WTC11 (cell line): ENCODE results near the gene GRIN3B. TPM values are rescaled to one million over a fixed set of nuclear protein-coding genes. Genes with fewer than 3 reads are reported as not detected.

Experiments
- ATAC-seq: fragments of 200-7000 bp; cut with Tn5 transposase; 2 replicates; pipeline ENCODE4 v1.10.0; 2021; ENCODE audit warnings: mild to moderate bottlenecking, moderate library complexity
- CTCF ChIA-PET: fragments of 300-600 bp; sonication (Branson Sonifier 250); formaldehyde crosslinking; loops from one replicate; lab custom pipeline; 2021; ENCODE audit warnings: antibody characterized with exemption; lab: Charles Lee
- POLR2A ChIA-PET: fragments of 350-600 bp; sonication (Branson Sonifier 250); formaldehyde crosslinking; loops from one replicate; lab custom pipeline; 2021; ENCODE audit warnings: antibody characterized with exemption; lab: Charles Lee
- DNase-seq: peaks from one replicate; pipeline ENCODE4 v3.0.0; 2021; ENCODE audit warnings: low spot score
- H3K27ac Mint-ChIP-seq: 2 replicates; pipeline ENCODE4 v1.8.0; 2021; ENCODE audit warnings: mixed read lengths
- H3K27me3 Mint-ChIP-seq: 2 replicates; pipeline ENCODE4 v1.8.0; 2021; ENCODE audit warnings: low read depth, mild to moderate bottlenecking, moderate library complexity, mixed read lengths
- H3K36me3 Mint-ChIP-seq: 2 replicates; pipeline ENCODE4 v1.8.0; 2021; ENCODE audit warnings: mixed read lengths
- H3K4me1 Mint-ChIP-seq: 2 replicates; pipeline ENCODE4 v1.8.0; 2022; ENCODE audit warnings: mixed read lengths
- H3K4me3 Mint-ChIP-seq: 2 replicates; pipeline ENCODE4 v1.8.0; 2021; ENCODE audit warnings: mild to moderate bottlenecking, moderate library complexity, mixed read lengths
- H3K9me3 Mint-ChIP-seq: 2 replicates; pipeline ENCODE4 v1.8.0; 2021; ENCODE audit warnings: mixed read lengths
- ARID4B ChIP-seq: sonication (generic); formaldehyde crosslinking; IDR thresholded peaks from 2 replicates; pipeline ENCODE4 v1.8.0; 2023; ENCODE audit warnings: missing genetic modification reagents, mild to moderate bottlenecking, borderline replicate concordance
- ATF1 ChIP-seq: sonication (generic); formaldehyde crosslinking; IDR thresholded peaks from 2 replicates; pipeline ENCODE4 v1.8.1; 2023; ENCODE audit warnings: mild to moderate bottlenecking, moderate library complexity, missing genetic modification reagents
- ATF6 ChIP-seq: sonication (generic); formaldehyde crosslinking; IDR thresholded peaks from 2 replicates; pipeline ENCODE4 v1.8.1; 2023; ENCODE audit warnings: mild to moderate bottlenecking, missing genetic modification reagents
- CREB1 ChIP-seq: sonication (generic); formaldehyde crosslinking; IDR thresholded peaks from 2 replicates; pipeline ENCODE4 v1.8.0; 2023; ENCODE audit warnings: mild to moderate bottlenecking, missing genetic modification reagents
- EMX1 ChIP-seq: fragments of 250-450 bp; sonication (Bioruptor Pico); IDR thresholded peaks from 2 replicates; pipeline ENCODE4 v1.8.0; 2021; ENCODE audit warnings: mild to moderate bottlenecking
- HMGA2 ChIP-seq: fragments of 250-450 bp; sonication (Bioruptor Pico); IDR thresholded peaks from 2 replicates; pipeline ENCODE4 v1.4.0; 2021; ENCODE audit warnings: mild to moderate bottlenecking, moderate library complexity
- NR2C2 ChIP-seq: sonication (generic); formaldehyde crosslinking; IDR thresholded peaks from 2 replicates; pipeline ENCODE4 v1.8.0; 2022; ENCODE audit warnings: mild to moderate bottlenecking, missing genetic modification reagents
- NR3C1 ChIP-seq: sonication (generic); formaldehyde crosslinking; conservative IDR thresholded peaks from 2 replicates; pipeline ENCODE4 v1.8.1; 2023; ENCODE audit warnings: low read depth, mild to moderate bottlenecking, missing genetic modification reagents
- OVOL2 ChIP-seq: fragments of 250-450 bp; sonication (Bioruptor Pico); IDR thresholded peaks from 2 replicates; pipeline ENCODE4 v1.9.0; 2021; ENCODE audit warnings: mild to moderate bottlenecking, borderline replicate concordance
- RELA ChIP-seq: sonication (generic); formaldehyde crosslinking; IDR thresholded peaks from 2 replicates; pipeline ENCODE4 v1.8.1; 2022; ENCODE audit warnings: missing genetic modification reagents, mild to moderate bottlenecking, borderline replicate concordance
- SMAD4 ChIP-seq: sonication (generic); formaldehyde crosslinking; IDR thresholded peaks from 2 replicates; pipeline ENCODE4 v1.8.0; 2022; ENCODE audit warnings: mild to moderate bottlenecking, missing genetic modification reagents
- SOX15 ChIP-seq: fragments of 250-450 bp; sonication (Bioruptor Pico); IDR thresholded peaks from 2 replicates; pipeline ENCODE4 v1.9.0; 2021; ENCODE audit warnings: mild to moderate bottlenecking
- TEAD4 ChIP-seq: sonication (generic); formaldehyde crosslinking; IDR thresholded peaks from 2 replicates; pipeline ENCODE4 v1.8.0; 2022; ENCODE audit warnings: mild to moderate bottlenecking, missing genetic modification reagents
- TP53 ChIP-seq: sonication (generic); formaldehyde crosslinking; IDR thresholded peaks from 2 replicates; pipeline ENCODE4 v1.8.1; 2023; ENCODE audit warnings: mild to moderate bottlenecking, missing genetic modification reagents
- USF1 ChIP-seq: sonication (generic); formaldehyde crosslinking; IDR thresholded peaks from 2 replicates; pipeline ENCODE4 v1.8.0; 2022; ENCODE audit warnings: mild to moderate bottlenecking, missing genetic modification reagents
- USF2 ChIP-seq: sonication (generic); formaldehyde crosslinking; IDR thresholded peaks from 2 replicates; pipeline ENCODE4 v1.8.1; 2023; ENCODE audit warnings: mild to moderate bottlenecking, missing genetic modification reagents, moderate library complexity
- ZBTB43 ChIP-seq: sonication (generic); formaldehyde crosslinking; IDR thresholded peaks from 2 replicates; pipeline ENCODE4 v1.8.1; 2023; ENCODE audit warnings: mild to moderate bottlenecking, missing genetic modification reagents
- ZNF263 ChIP-seq: sonication (generic); formaldehyde crosslinking; IDR thresholded peaks from 2 replicates; pipeline ENCODE4 v1.8.1; 2022; ENCODE audit warnings: low read depth, mild to moderate bottlenecking, moderate library complexity, missing genetic modification reagents
- ZNF281 ChIP-seq: sonication (generic); formaldehyde crosslinking; IDR thresholded peaks from 2 replicates; pipeline ENCODE4 v1.8.0; 2023; ENCODE audit warnings: mild to moderate bottlenecking, missing genetic modification reagents
- ZNF396 ChIP-seq: fragments of 250-450 bp; sonication (Bioruptor Pico); IDR thresholded peaks from 2 replicates; pipeline ENCODE4 v1.8.0; 2021; ENCODE audit warnings: mild to moderate bottlenecking, moderate library complexity, borderline replicate concordance
- ZNF423 ChIP-seq: fragments of 250-450 bp; sonication (Bioruptor Pico); IDR thresholded peaks from 2 replicates; pipeline ENCODE4 v2.1.2; 2022; ENCODE audit warnings: mild to moderate bottlenecking, moderate library complexity
- ZSCAN18 ChIP-seq: fragments of 250-450 bp; sonication (Bioruptor Pico); IDR thresholded peaks from 2 replicates; pipeline ENCODE4 v2.1.2; 2022; ENCODE audit warnings: mild to moderate bottlenecking, moderate library complexity
- total RNA-seq: library from RNA; stranded (reverse); gene quantifications from 3 replicates; pipeline ENCODE4 v1.2.3, GENCODE V29; 2021

The GRIN3B gene
- total RNA-seq, 1 experiment from 2014 or later = 1.9 TPM

GRCh38 chr19:1046117-1046626 is 46.0 kb downstream of the GRIN3B start (continued):
- TF ChIP-seq ATF6 (CRISPR knock-in tag) (no peak), RELA (CRISPR knock-in tag) (no peak), USF2 (CRISPR knock-in tag) (no peak), ZNF423 (no peak), ZNF396 (CRISPR knock-in tag) (no peak), EMX1 (no peak), HMGA2 (CRISPR knock-in tag) (no peak), CREB1 (no peak), OVOL2 (no peak), ZBTB43 (no peak), TP53 (CRISPR knock-in tag) (no peak), ZNF263 (CRISPR knock-in tag) (no peak), ZSCAN18 (CRISPR knock-in tag) (no peak), NR2C2 (CRISPR knock-in tag) (no peak), SMAD4 (CRISPR knock-in tag) (no peak)

GRCh38 chr19:1046836-1047695 is 46.8 kb downstream of the GRIN3B start:
- H3K4me3 Mint-ChIP-seq = no peak overlapping the region
- H3K36me3 Mint-ChIP-seq = peaks cover 5% of the 10 kb centered on the region; the same call in 1 of the 2 replicates
- ATAC-seq (no peak), DNase-seq (no peak)
- H3K27ac Mint-ChIP-seq = no peak overlapping the region
- no peaks in the 10 kb centered on the region for H3K27me3 Mint-ChIP-seq
- no peaks in the 10 kb centered on the region for H3K9me3 Mint-ChIP-seq
- ChIA-PET POLR2A (interaction anchor here (1.3 kb wide), 1 partner anchor 21 kb away, joined by 3 read pairs; the partner anchor contains the start of gene CNN2), CTCF (interaction anchor here (0.7 to 3.2 kb wide), 5 partner anchors 19 to 219 kb away, joined by 3 to 18 read pairs (median 3); partner anchors contain the start of gene ARHGAP45)
- no peaks in the 10 kb centered on the region for H3K4me1 Mint-ChIP-seq
- TF ChIP-seq ATF1 (CRISPR knock-in tag) (no peak), USF1 (CRISPR knock-in tag) (no peak), SOX15 (no peak), ARID4B (no peak), TEAD4 (CRISPR knock-in tag) (no peak), NR2C2 (CRISPR knock-in tag) (no peak), NR3C1 (CRISPR knock-in tag) (no peak), ZNF281 (no peak)
